DOHH2 (cell line): ENCODE results near the gene TEPSIN.

Source experiments
- CTCF ChIP-seq: fragments of 200-600 bp; sonication (generic); IDR thresholded peaks from one replicate; pipeline ENCODE4 v1.5.1; 2014; ENCODE audit warnings: antibody characterized with exemption, mild to moderate bottlenecking, low read depth, low read length; ENCODE audit not compliant: poor library complexity, severe bottlenecking
- EZH2phosphoT487 ChIP-seq: fragments of 200-600 bp; sonication (generic); IDR thresholded peaks from 2 replicates; pipeline ENCODE4 v1.6.1; 2017; ENCODE audit warnings: borderline replicate concordance, mild to moderate bottlenecking, antibody characterized with exemption, low read length, moderate library complexity, mixed read lengths

DNA sequence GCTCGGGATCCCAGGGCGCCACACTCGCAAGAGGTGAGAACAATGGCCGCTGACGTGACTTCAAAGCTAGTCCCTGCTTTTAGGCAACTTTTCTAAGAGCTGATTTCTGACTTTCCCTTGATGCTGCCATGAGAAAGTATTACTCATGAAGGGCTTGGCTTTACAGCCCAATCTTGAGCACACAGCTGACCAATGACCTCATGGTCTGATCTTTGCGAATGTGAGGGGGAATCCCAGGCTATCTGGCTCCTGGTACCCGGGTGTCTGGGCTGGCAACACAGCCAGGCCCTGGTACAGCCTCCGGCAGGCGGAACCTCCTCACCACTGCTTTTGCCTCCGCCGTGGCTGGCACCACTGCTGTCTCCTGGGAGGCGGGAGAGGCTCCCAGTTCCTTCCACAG is 17.8 kb upstream of the TEPSIN start:
- TF ChIP-seq EZH2phosphoT487, result no peak
- no peak for TF ChIP-seq CTCF
